DND-41 (cell line): ENCODE data around the gene PACRG.

Source experiments
- ATAC-seq: fragments of 200-7000 bp; cut with Tn5 transposase; 3 replicates; pipeline ENCODE4 v1.9.1; 2021; ENCODE audit warnings: low read depth; ENCODE audit not compliant: insufficient read depth
- DNase-seq: peaks from one replicate; pipeline ENCODE4 v3.0.0-alpha.2; 2020
- H2AFZ ChIP-seq: 2 replicates; pipeline ENCODE4 v1.6.0; 2012; ENCODE audit warnings: low read depth, low read length
- H3K27ac ChIP-seq: 2 replicates; pipeline ENCODE4 v1.5.1; 2012; ENCODE audit warnings: low read length, inconsistent platforms
- H3K27me3 ChIP-seq: fragments of 200-600 bp; sonication (generic); 2 replicates; pipeline ENCODE4 v1.6.0; 2012; ENCODE audit warnings: low read length, mild to moderate bottlenecking, inconsistent platforms; ENCODE audit not compliant: insufficient read depth, poor library complexity
- H3K36me3 ChIP-seq: 2 replicates; pipeline ENCODE4 v1.5.1; 2012; ENCODE audit warnings: low read length, inconsistent platforms; ENCODE audit not compliant: insufficient read depth
- H3K4me1 ChIP-seq: 2 replicates; pipeline ENCODE4 v1.5.1; 2012; ENCODE audit warnings: mild to moderate bottlenecking, low read length; ENCODE audit not compliant: insufficient read depth
- H3K4me2 ChIP-seq: 2 replicates; pipeline ENCODE4 v1.6.0; 2012; ENCODE audit warnings: mild to moderate bottlenecking, moderate library complexity, low read length, inconsistent platforms; ENCODE audit not compliant: insufficient read depth
- H3K4me3 ChIP-seq, 2 experiments: fragments of 200-600 bp in 1 of 2; shearing (Covaris generic) in 1 of 2; 2 replicates each; pipeline ENCODE4 v1.5.1; 2012 to 2016; ENCODE audit warnings: inconsistent platforms in 2 of 2, low read length in 2 of 2, mild to moderate bottlenecking in 2 of 2, low read depth in 1 of 2, moderate library complexity in 1 of 2
- H3K79me2 ChIP-seq: 2 replicates; pipeline ENCODE4 v1.6.0; 2012; ENCODE audit warnings: low read length, inconsistent platforms; ENCODE audit not compliant: insufficient read depth
- H3K9ac ChIP-seq: 2 replicates; pipeline ENCODE4 v1.6.0; 2012; ENCODE audit warnings: low read depth, mild to moderate bottlenecking, inconsistent platforms, low read length, moderate library complexity
- H3K9me3 ChIP-seq: 2 replicates; pipeline ENCODE4 v1.5.1; 2012; ENCODE audit warnings: low read length, moderate library complexity, mild to moderate bottlenecking, inconsistent platforms; ENCODE audit not compliant: insufficient read depth, severe bottlenecking
- H4K20me1 ChIP-seq: 2 replicates; pipeline ENCODE4 v1.6.0; 2012; ENCODE audit warnings: low read length; ENCODE audit not compliant: insufficient read depth
- CTCF ChIP-seq: IDR thresholded peaks from 2 replicates; pipeline ENCODE4 v1.5.1; 2012; ENCODE audit warnings: borderline replicate concordance, low read length, moderate library complexity, mild to moderate bottlenecking; ENCODE audit not compliant: poor library complexity, severe bottlenecking; ENCODE audit errors: extremely low read depth
- EZH2 ChIP-seq: IDR thresholded peaks from 3 replicates; pipeline ENCODE4 v1.6.1; 2012; ENCODE audit warnings: borderline replicate concordance, low read depth, mild to moderate bottlenecking, moderate library complexity, low read length, inconsistent platforms; ENCODE audit not compliant: severe bottlenecking

The PACRG gene

GRCh38 chr6:163164175-163164900 lies 436.6 kb downstream of the PACRG start:
- H3K9me3 ChIP-seq, result no peaks in the 10 kb centered on the region
- H2AFZ ChIP-seq, result no peak overlapping the region
- no peak overlapping the region for H3K9ac ChIP-seq
- H3K4me1 ChIP-seq, result no peaks in the 10 kb centered on the region
- H3K36me3 ChIP-seq, result no peaks in the 10 kb centered on the region
- no peak overlapping the region for H3K4me2 ChIP-seq
- no peak overlapping the region for H3K27ac ChIP-seq
- DNase-seq (no peak), ATAC-seq (no peak)
- H3K27me3 ChIP-seq, result no peaks in the 10 kb centered on the region
- H4K20me1 ChIP-seq, result no peaks in the 10 kb centered on the region
- H3K4me3 ChIP-seq, result no peak overlapping the region
- no peaks in the 10 kb centered on the region for H3K79me2 ChIP-seq
- TF ChIP-seq EZH2 (no peak), CTCF (no peak)

- ATAC-seq (no peak), DNase-seq (no peak)
- no peak for TF ChIP-seq CTCF
- no peaks in the 10 kb centered on the region for H3K4me1 ChIP-seq
- no peaks in the 10 kb centered on the region for H3K79me2 ChIP-seq
- no peak overlapping the region for H3K9ac ChIP-seq
- H3K27ac ChIP-seq, result no peak overlapping the region
- no peak overlapping the region for H2AFZ ChIP-seq
- no peaks in the 10 kb centered on the region for H4K20me1 ChIP-seq
- no peak overlapping the region for H3K4me3 ChIP-seq
- H3K4me2 ChIP-seq, result no peak overlapping the region
- H3K27me3 ChIP-seq, result no peaks in the 10 kb centered on the region
- no peaks in the 10 kb centered on the region for H3K9me3 ChIP-seq
- no peaks in the 10 kb centered on the region for H3K36me3 ChIP-seq
Observed at GRCh38 chr6:163165155-163165910, 437.6 kb downstream of the PACRG start.

- TF ChIP-seq CTCF (no peak), EZH2 (no peak)
- Histone ChIP-seq H3K27ac (no peak overlapping the region), H3K4me2 (no peak overlapping the region), H3K9me3 (no peaks in the 10 kb centered on the region), H3K36me3 (no peaks in the 10 kb centered on the region), H3K4me1 (no peaks in the 10 kb centered on the region), H3K79me2 (no peaks in the 10 kb centered on the region), H4K20me1 (no peaks in the 10 kb centered on the region), H2AFZ (no peak overlapping the region), H3K27me3 (no peaks in the 10 kb centered on the region), H3K4me3 (no peak overlapping the region), H3K9ac (no peak overlapping the region)
- DNase-seq, result no peak
- no peak for ATAC-seq
Observed at GRCh38 chr6:163165922-163166321, 438.1 kb downstream of the PACRG start.
